Measurements from ENCODE around the gene CMTM1. TPM values are rescaled to one million over a fixed set of nuclear protein-coding genes. Genes with fewer than 3 reads are reported as not detected.

The CMTM1 gene
- total and polyA plus RNA-seq, 2 experiments from 2014 or later: 2.0 to 2.6 TPM

DNA sequence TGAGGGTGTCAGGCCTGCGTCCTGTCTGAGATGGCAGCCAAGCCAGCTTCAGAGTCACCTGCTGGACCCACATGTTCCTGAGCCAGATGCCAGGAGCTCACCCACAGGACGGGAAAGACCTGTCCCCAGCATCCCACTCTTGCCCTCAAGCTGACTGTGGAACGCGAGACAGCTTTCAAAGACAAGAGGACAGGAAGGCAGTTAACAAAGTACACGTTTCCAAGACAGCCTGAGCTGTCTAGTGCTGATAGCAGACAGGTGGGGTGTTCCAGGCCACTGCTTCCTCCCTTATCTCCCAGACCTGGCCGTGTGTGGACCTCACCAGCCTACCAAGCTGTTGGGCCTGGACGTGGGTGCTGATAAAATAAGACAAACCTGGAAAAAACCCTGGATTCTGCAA is 51.5 kb downstream of the CMTM1 start:
- H3K4me3 ChIP-seq: no peak overlapping the region
- H3K27me3 ChIP-seq: no peaks in the 10 kb centered on the region
- TF ChIP-seq, protein P1, sequence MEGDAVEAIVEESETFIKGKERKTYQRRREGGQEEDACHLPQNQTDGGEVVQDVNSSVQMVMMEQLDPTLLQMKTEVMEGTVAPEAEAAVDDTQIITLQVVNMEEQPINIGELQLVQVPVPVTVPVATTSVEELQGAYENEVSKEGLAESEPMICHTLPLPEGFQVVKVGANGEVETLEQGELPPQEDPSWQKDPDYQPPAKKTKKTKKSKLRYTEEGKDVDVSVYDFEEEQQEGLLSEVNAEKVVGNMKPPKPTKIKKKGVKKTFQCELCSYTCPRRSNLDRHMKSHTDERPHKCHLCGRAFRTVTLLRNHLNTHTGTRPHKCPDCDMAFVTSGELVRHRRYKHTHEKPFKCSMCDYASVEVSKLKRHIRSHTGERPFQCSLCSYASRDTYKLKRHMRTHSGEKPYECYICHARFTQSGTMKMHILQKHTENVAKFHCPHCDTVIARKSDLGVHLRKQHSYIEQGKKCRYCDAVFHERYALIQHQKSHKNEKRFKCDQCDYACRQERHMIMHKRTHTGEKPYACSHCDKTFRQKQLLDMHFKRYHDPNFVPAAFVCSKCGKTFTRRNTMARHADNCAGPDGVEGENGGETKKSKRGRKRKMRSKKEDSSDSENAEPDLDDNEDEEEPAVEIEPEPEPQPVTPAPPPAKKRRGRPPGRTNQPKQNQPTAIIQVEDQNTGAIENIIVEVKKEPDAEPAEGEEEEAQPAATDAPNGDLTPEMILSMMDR (IDR thresholded peaks at IDR 0.05; ENCODE audit: low read depth, low read length): no peak
- no peaks in the 10 kb centered on the region for H3K9me3 ChIP-seq (ENCODE audit: low read depth)
- peak; percentile 4 to 38 for DNase-seq (ENCODE audit: low read depth in 1 of 2, low spot score in 1 of 2)
- peaks cover 13% of the 10 kb centered on the region for H3K36me3 ChIP-seq
- H3K27ac ChIP-seq: peak overlapping the region; percentile 81
- peaks cover 67% of the 10 kb centered on the region for H3K4me1 ChIP-seq (ENCODE audit: low read depth)

DNA sequence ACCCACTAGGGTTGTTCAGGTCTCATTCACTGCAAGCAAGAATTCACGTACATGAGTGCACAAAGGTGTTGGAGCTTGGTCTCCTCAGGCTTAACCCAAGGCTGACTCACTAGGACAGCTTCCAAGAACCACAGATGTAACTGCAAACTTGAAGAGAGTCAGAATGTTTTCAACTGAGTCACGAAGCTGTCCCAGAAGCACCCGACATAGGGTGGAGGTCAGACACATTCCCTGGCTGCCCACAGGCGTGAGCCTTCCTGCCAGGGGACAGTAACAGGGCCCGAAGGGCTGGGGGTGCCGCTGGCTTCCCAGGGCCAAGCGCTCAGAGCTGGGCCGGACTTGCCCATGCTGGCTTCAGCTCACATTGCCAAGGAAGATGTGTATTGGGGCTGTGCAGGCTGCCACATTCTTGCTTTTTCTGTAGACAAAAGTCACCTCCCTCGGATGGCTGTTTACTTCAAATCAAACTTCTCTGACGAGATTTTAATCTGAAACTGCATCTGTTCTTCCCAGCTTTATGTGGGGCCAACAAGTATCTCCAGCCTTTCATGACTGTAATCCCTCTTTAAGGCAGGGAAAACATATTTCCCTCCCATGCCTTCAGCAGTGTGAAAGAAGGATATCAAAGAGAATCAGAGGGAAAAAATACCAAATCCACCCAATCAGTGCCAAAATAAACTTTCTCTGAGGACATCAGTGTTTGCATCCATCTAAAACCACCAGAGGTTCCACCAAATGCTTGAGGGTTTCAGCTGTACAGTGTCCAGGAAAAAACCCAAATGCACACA is 52.5 kb downstream of the CMTM1 start:
- DNase-seq (ENCODE audit: low read depth in 1 of 2, low spot score in 1 of 2): peak in 1 of 2 donors; percentile 90
- TF ChIP-seq, protein P1 (IDR thresholded peaks at IDR 0.05; ENCODE audit: low read depth, low read length): no peak
- H3K4me1 ChIP-seq (ENCODE audit: low read depth): peaks cover 78% of the 10 kb centered on the region
- peaks cover 4% of the 10 kb centered on the region for H3K36me3 ChIP-seq
- H3K27me3 ChIP-seq: no peaks in the 10 kb centered on the region
- no peak overlapping the region for H3K4me3 ChIP-seq
- H3K27ac ChIP-seq: peak overlapping the region; percentile 81
- no peaks in the 10 kb centered on the region for H3K9me3 ChIP-seq (ENCODE audit: low read depth)

DNA sequence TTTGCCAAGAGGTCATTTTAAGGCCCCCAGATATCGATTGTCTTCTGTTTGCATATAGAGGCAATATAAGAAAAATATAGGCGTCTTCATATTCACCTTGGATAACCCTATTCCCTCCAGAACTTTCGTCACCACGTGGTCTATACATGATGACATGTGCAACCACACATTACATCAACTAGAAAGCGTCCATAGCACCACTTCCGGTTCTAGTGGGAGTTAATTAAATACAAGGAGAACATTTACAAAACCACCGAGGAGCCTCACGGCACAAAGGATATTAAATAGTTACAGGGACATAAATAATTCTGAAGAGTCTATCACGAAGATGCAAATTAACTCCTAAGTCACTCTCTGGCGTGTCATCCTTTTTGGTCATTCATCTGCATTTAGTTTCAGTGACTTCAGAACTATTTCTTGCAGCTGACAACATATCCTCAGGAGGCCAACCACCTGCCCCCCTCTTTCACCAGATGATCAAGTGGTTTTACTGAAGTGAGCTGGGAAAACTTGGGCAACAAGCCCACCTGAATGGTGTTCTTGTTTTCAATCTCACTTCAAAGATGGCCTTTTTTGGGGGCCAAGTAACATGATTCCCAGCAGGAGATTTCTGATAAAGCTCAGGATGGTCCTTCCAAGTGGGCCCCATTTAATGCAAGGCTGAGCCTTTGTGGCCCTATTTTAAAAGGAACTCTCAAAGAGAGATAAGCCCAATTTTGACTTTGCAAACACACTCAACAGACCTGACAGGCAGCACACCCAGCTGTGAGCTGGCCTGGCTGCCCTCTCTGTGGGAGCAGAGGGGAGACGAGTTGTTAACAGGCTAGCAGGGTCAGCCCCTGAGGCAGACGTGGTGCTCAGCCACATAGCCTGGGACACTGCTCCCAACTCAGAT is 53.5 kb downstream of the CMTM1 start:
- peak; percentile 77 to 85 for DNase-seq (ENCODE audit: low read depth in 1 of 2, low spot score in 1 of 2)
- Histone ChIP-seq H3K4me1 (ENCODE audit: low read depth) (peaks cover 82% of the 10 kb centered on the region), H3K27me3 (no peaks in the 10 kb centered on the region), H3K36me3 (no peaks in the 10 kb centered on the region), H3K27ac (peak overlapping the region; percentile 81), H3K9me3 (ENCODE audit: low read depth) (no peaks in the 10 kb centered on the region), H3K4me3 (no peak overlapping the region)
- TF ChIP-seq, protein P1 (IDR thresholded peaks at IDR 0.05; ENCODE audit: low read depth, low read length): no peak

DNA sequence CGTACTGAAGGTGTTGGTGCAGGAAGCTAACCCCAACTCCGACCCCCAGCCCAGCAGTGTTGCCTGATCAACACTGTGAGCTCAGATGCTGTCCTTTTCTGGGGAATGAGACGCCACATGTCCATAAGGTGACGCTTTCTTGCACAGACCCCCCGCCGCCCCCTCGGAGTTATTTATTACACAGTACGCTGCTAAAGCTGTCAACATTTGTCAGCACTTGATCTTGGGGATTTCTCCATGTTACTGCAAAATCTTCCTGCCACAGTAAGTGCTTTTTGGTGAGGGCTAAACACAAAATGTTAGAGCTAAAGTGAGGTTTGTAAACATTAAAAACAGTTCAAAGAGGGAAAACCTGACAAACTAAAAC is 54.2 kb downstream of the CMTM1 start:
- DNase-seq (ENCODE audit: low read depth in 1 of 2, low spot score in 1 of 2): no peak
- Histone ChIP-seq H3K9me3 (ENCODE audit: low read depth) (no peaks in the 10 kb centered on the region), H3K27me3 (no peaks in the 10 kb centered on the region), H3K4me3 (no peak overlapping the region), H3K27ac (peak overlapping the region; percentile 81), H3K36me3 (no peaks in the 10 kb centered on the region), H3K4me1 (ENCODE audit: low read depth) (peaks cover 82% of the 10 kb centered on the region)
- TF ChIP-seq, protein P1 (IDR thresholded peaks at IDR 0.05; ENCODE audit: low read depth, low read length): no peak

DNA sequence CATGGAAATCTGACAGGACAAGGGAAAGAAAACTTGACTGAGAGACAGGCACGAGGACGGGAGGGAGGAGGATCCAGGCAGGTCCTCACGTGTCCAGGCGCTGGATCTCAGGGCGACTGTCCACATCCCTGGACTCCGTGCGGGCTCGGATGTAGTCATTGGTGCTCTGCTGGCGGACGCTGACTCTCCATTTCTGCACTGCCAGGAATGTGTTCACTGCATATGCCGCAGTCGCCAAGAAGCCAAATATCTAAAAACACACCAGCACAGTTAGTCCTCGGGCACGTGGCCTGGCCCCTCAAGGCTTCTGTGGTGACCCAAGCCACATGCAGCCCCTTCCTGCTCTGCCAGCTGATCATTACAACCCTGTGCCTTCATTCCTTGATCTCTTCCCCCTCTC is 55.7 kb downstream of the CMTM1 start:
- Histone ChIP-seq H3K27me3 (no peaks in the 10 kb centered on the region), H3K4me1 (ENCODE audit: low read depth) (peaks cover 72% of the 10 kb centered on the region), H3K4me3 (no peak overlapping the region), H3K27ac (peak overlapping the region; percentile 81), H3K36me3 (no peaks in the 10 kb centered on the region), H3K9me3 (ENCODE audit: low read depth) (no peaks in the 10 kb centered on the region)
- DNase-seq (ENCODE audit: low read depth in 1 of 2, low spot score in 1 of 2): no peak
- TF ChIP-seq, protein P1 (IDR thresholded peaks at IDR 0.05; ENCODE audit: low read depth, low read length): no peak

All from cardiac muscle cell (in vitro differentiated cells and primary cell).